Ectodermal cell (in vitro differentiated cells): ENCODE results near the gene GIT1.

Experiments
- H3K27ac ChIP-seq: 2 replicates; pipeline ENCODE4 v1.7.0; 2013; ENCODE audit warnings: mild to moderate bottlenecking, low read depth, low read length; ENCODE audit not compliant: insufficient read depth, poor library complexity, severe bottlenecking
- H3K27me3 ChIP-seq: 2 replicates; pipeline ENCODE4 v1.7.0; 2013; ENCODE audit warnings: mild to moderate bottlenecking, low read length; ENCODE audit not compliant: insufficient read depth, control insufficient read depth, poor library complexity, severe bottlenecking
- H3K36me3 ChIP-seq: one replicate; pipeline ENCODE4 v1.7.0; 2013; ENCODE audit warnings: low read length; ENCODE audit not compliant: control insufficient read depth, insufficient read depth
- H3K4me1 ChIP-seq: one replicate; pipeline ENCODE4 v1.7.0; 2013; ENCODE audit warnings: low read length; ENCODE audit not compliant: control insufficient read depth, insufficient read depth
- H3K4me3 ChIP-seq: 2 replicates; pipeline ENCODE4 v1.7.0; 2013; ENCODE audit warnings: low read depth, low read length, control low read depth; ENCODE audit not compliant: insufficient read depth
- H3K9me3 ChIP-seq: 2 replicates; pipeline ENCODE4 v1.7.0; 2013; ENCODE audit warnings: mild to moderate bottlenecking, low read length, moderate library complexity; ENCODE audit not compliant: control insufficient read depth
- WGBS, 2 experiments: methylation state at CpG; one replicate each; pipeline ENCODE4 v1.1.7; 2013; ENCODE audit warnings: missing lambda C conversion rate in 2 of 2; 5-methylcytosine and 5-hydroxymethylcytosine counted together

The GIT1 gene

GRCh38 chr17:29572691-29573557 is 16.5 kb downstream of the GIT1 start:
- no peaks in the 10 kb centered on the region for H3K9me3 ChIP-seq
- H3K4me3 ChIP-seq, result no peak overlapping the region
- H3K36me3 ChIP-seq, result peaks cover 21% of the 10 kb centered on the region
- WGBS, 2 experiments, result 26 to 27% methylated on average over 62 of the region's 62 CpGs
- peaks cover 22% of the 10 kb centered on the region for H3K27me3 ChIP-seq
- peaks cover 9% of the 10 kb centered on the region for H3K4me1 ChIP-seq
- H3K27ac ChIP-seq, result no peak overlapping the region

- peaks cover 31% of the 10 kb centered on the region for H3K27me3 ChIP-seq
- WGBS, 2 experiments, result 73 to 76% methylated on average over 30 of the region's 30 CpGs
- peaks cover 21% of the 10 kb centered on the region for H3K36me3 ChIP-seq
- H3K4me3 ChIP-seq, result no peak overlapping the region
- peaks cover 9% of the 10 kb centered on the region for H3K4me1 ChIP-seq
- no peak overlapping the region for H3K27ac ChIP-seq
- H3K9me3 ChIP-seq, result no peaks in the 10 kb centered on the region
Observed at GRCh38 chr17:29571883-29572681, 17.4 kb downstream of the GIT1 start.

- Histone ChIP-seq H3K4me3 (no peak overlapping the region), H3K4me1 (peaks cover 9% of the 10 kb centered on the region), H3K9me3 (no peaks in the 10 kb centered on the region), H3K36me3 (peaks cover 17% of the 10 kb centered on the region), H3K27me3 (peaks cover 37% of the 10 kb centered on the region), H3K27ac (no peak overlapping the region)
- WGBS, 2 experiments, result 91 to 92% methylated on average over 6 of the region's 6 CpGs
Observed at GRCh38 chr17:29571486-29571882, 18.0 kb downstream of the GIT1 start.

- H3K27ac ChIP-seq, result no peak overlapping the region
- 94 to 95% methylated on average over 7 of the region's 7 CpGs for WGBS, 2 experiments
Observed at GRCh38 chr17:29570521-29570920, 18.9 kb downstream of the GIT1 start.

GRCh38 chr17:29569245-29569950 is 20.1 kb downstream of the GIT1 start:
- H3K27me3 ChIP-seq, result peaks cover 58% of the 10 kb centered on the region
- peak overlapping the region; percentile 87 for H3K4me3 ChIP-seq
- H3K27ac ChIP-seq, result no peak overlapping the region
- peaks cover 9% of the 10 kb centered on the region for H3K4me1 ChIP-seq
- 70 to 72% methylated on average over 13 to 14 of the region's 14 CpGs for WGBS, 2 experiments
- no peaks in the 10 kb centered on the region for H3K9me3 ChIP-seq
- H3K36me3 ChIP-seq, result peaks cover 5% of the 10 kb centered on the region

More at GRCh38 chr17:29570521-29570920, 18.9 kb downstream of the GIT1 start:
- H3K4me3 ChIP-seq, result no peak overlapping the region
- H3K4me1 ChIP-seq, result peaks cover 9% of the 10 kb centered on the region
- peaks cover 46% of the 10 kb centered on the region for H3K27me3 ChIP-seq
- no peaks in the 10 kb centered on the region for H3K9me3 ChIP-seq
- peaks cover 8% of the 10 kb centered on the region for H3K36me3 ChIP-seq

- WGBS, 2 experiments, result 1% methylated on average over 85 of the region's 85 CpGs
- Histone ChIP-seq H3K27ac (peak within 1 kb of the TSS; percentile 16), H3K4me1 (peaks cover 9% of the 10 kb centered on the region), H3K27me3 (peaks cover 65% of the 10 kb centered on the region), H3K36me3 (no peaks in the 10 kb centered on the region), H3K9me3 (no peaks in the 10 kb centered on the region), H3K4me3 (peak within 1 kb of the TSS; percentile 87)
Observed at GRCh38 chr17:29568331-29569244, 20.9 kb downstream of the GIT1 start, which contains the start of gene TP53I13. Gene TP53I13, plus strand, starts transcription at chr17:29568701. Its CDS starts 58 bp downstream, at chr17:29568759.

GRCh38 chr17:29567554-29568330 is 21.7 kb downstream of the GIT1 start:
- H3K36me3 ChIP-seq, result no peaks in the 10 kb centered on the region
- peak overlapping the region; percentile 87 for H3K4me3 ChIP-seq
- H3K4me1 ChIP-seq, result peaks cover 9% of the 10 kb centered on the region
- H3K9me3 ChIP-seq, result no peaks in the 10 kb centered on the region
- 1% methylated on average over 63 of the region's 63 CpGs for WGBS, 2 experiments
- peaks cover 65% of the 10 kb centered on the region for H3K27me3 ChIP-seq
- no peak overlapping the region for H3K27ac ChIP-seq

- no peaks in the 10 kb centered on the region for H3K36me3 ChIP-seq
- H3K4me1 ChIP-seq, result peaks cover 9% of the 10 kb centered on the region
- H3K9me3 ChIP-seq, result no peaks in the 10 kb centered on the region
- H3K4me3 ChIP-seq, result peak overlapping the region; percentile 87
- H3K27me3 ChIP-seq, result peaks cover 61% of the 10 kb centered on the region
- WGBS, 2 experiments, result 1% methylated on average over 27 of the region's 27 CpGs
- H3K27ac ChIP-seq, result no peak overlapping the region
Observed at GRCh38 chr17:29567304-29567553, 22.2 kb downstream of the GIT1 start.
